Measurements from ENCODE around the gene NEUROD1. TPM values are rescaled to one million over a fixed set of nuclear protein-coding genes. Genes with fewer than 3 reads are reported as not detected.

Gene NEUROD1
- total and polyA plus RNA-seq, 8 donors: 1.4 to 52.8 (median 5.5) TPM

- Histone ChIP-seq H3K4me3 (no peak overlapping the region), H3K36me3 (no peaks in the 10 kb centered on the region), H3K9me3 (no peaks in the 10 kb centered on the region), H3K27ac (no peak overlapping the region), H3K4me1 (no peaks in the 10 kb centered on the region), H3K27me3 (no peaks in the 10 kb centered on the region)
- FAIRE-seq: no peak
- no peak for DNase-seq
- intact Hi-C loops (cut with DNase I): no loop called here
- ATAC-seq: no peak
- no peak for TF ChIP-seq CTCF (IDR thresholded peaks at IDR 0.05)
- WGBS, 2 donors: 83 to 88% methylated on average over 1 of the region's 1 CpG
These were observed 33.8 kb downstream of the NEUROD1 start for GRCh38 chr2:181646415-181646987.

GRCh38 chr2:181643151-181643550, 37.2 kb downstream of the NEUROD1 start:
- H3K4me1 ChIP-seq: no peaks in the 10 kb centered on the region
- H3K36me3 ChIP-seq: no peaks in the 10 kb centered on the region
- no peak for ATAC-seq
- H3K9me3 ChIP-seq: no peaks in the 10 kb centered on the region
- DNase-seq: no peak
- no peak overlapping the region for H3K4me3 ChIP-seq
- no peaks in the 10 kb centered on the region for H3K27me3 ChIP-seq
- H3K27ac ChIP-seq: no peak overlapping the region
- intact Hi-C loops (cut with DNase I): no loop called here
- no peak for FAIRE-seq
- TF ChIP-seq CTCF (IDR thresholded peaks at IDR 0.05): no peak
- WGBS, 2 donors: 87 to 90% methylated on average over 1 of the region's 1 CpG

GRCh38 chr2:181642086-181642485, 38.2 kb downstream of the NEUROD1 start:
- Histone ChIP-seq H3K36me3 (no peaks in the 10 kb centered on the region), H3K4me3 (no peak overlapping the region), H3K27ac (no peak overlapping the region), H3K9me3 (no peaks in the 10 kb centered on the region), H3K4me1 (no peaks in the 10 kb centered on the region), H3K27me3 (no peaks in the 10 kb centered on the region)
- TF ChIP-seq CTCF (IDR thresholded peaks at IDR 0.05): no peak
- ATAC-seq: no peak
- intact Hi-C loops (cut with DNase I): no loop called here
- DNase-seq: no peak
- WGBS, 2 donors: 80 to 83% methylated on average over 4 of the region's 4 CpGs
- no peak for FAIRE-seq

- Histone ChIP-seq H3K27me3 (no peaks in the 10 kb centered on the region), H3K36me3 (no peaks in the 10 kb centered on the region), H3K9me3 (no peaks in the 10 kb centered on the region), H3K4me1 (no peaks in the 10 kb centered on the region), H3K4me3 (no peak overlapping the region), H3K27ac (no peak overlapping the region)
- 17 to 31% methylated on average over 1 of the region's 1 CpG for WGBS, 2 donors
- DNase-seq (no peak), ATAC-seq (peak in 3 of 4 donors; percentile 55 to 81 (median 79)), FAIRE-seq (no peak)
- TF ChIP-seq CTCF (IDR thresholded peaks at IDR 0.05): no peak
- intact Hi-C loops (cut with DNase I): no loop called here
These were observed 40.6 kb downstream of the NEUROD1 start for GRCh38 chr2:181639686-181640085.

- no peak overlapping the region for H3K4me3 ChIP-seq
- H3K27me3 ChIP-seq: peaks cover 0 to 3% (median 0%) of the 10 kb centered on the region in 4 donors
- no peak overlapping the region for H3K27ac ChIP-seq
- FAIRE-seq: no peak
- H3K9me3 ChIP-seq: no peaks in the 10 kb centered on the region
- no peak for DNase-seq
- TF ChIP-seq CTCF (IDR thresholded peaks at IDR 0.05): no peak
- H3K4me1 ChIP-seq: no peaks in the 10 kb centered on the region
- WGBS, 2 donors: 89 to 94% methylated on average over 4 of the region's 4 CpGs
- no peaks in the 10 kb centered on the region for H3K36me3 ChIP-seq
- intact Hi-C loops (cut with DNase I): no loop called here
- no peak for ATAC-seq
These were observed 47.5 kb downstream of the NEUROD1 start for GRCh38 chr2:181632733-181633401.

Measured in pancreas (tissue), 10 donors.